PC-3 (cell line): Measurements from ENCODE around the gene CAMK4. TPM values are rescaled to one million over a fixed set of nuclear protein-coding genes. Genes with fewer than 3 reads are reported as not detected.

Source experiments
- ATAC-seq: fragments of 200-7000 bp; cut with Tn5 transposase; 2 replicates; pipeline ENCODE4 v1.9.1; 2020; ENCODE audit warnings: mild to moderate bottlenecking, moderate library complexity
- BruUV-seq: library from RNA; stranded (reverse); fragments of 400-500 nt; replicated peaks from 2 replicates; lab custom pipeline; 2021; lab: Mats Ljungman, UMichigan
- CTCF ChIA-PET: fragments of 300-600 bp; sonication (Branson Sonifier 250); formaldehyde crosslinking; loops from one replicate; lab custom pipeline; 2022; ENCODE audit warnings: antibody characterized with exemption; lab: Charles Lee
- POLR2A ChIA-PET: fragments of 300-600 bp; sonication (Branson Sonifier 250); formaldehyde crosslinking; loops from one replicate; lab custom pipeline; 2022; ENCODE audit warnings: antibody characterized with exemption; ENCODE audit not compliant: unreplicated experiment; lab: Charles Lee
- DNase-seq: peaks from one replicate; pipeline ENCODE4 v3.0.0-alpha.2; 2015
- H2AFZ ChIP-seq: fragments of 300-600 bp; sonication (generic); 2 replicates; pipeline ENCODE4 v1.6.0; 2016; ENCODE audit warnings: antibody characterized with exemption, low read length
- H3F3A ChIP-seq: fragments of 300-600 bp; sonication (generic); one replicate; pipeline ENCODE4 v1.6.0; 2017; ENCODE audit warnings: antibody characterized with exemption, low read length, control low read depth, mild to moderate bottlenecking; ENCODE audit not compliant: unreplicated experiment
- H3K27ac ChIP-seq: fragments of 300-600 bp; sonication (generic); 2 replicates; pipeline ENCODE4 v1.5.1; 2016; ENCODE audit warnings: mild to moderate bottlenecking, low read length
- H3K27me3 ChIP-seq: fragments of 300-600 bp; sonication (generic); 2 replicates; pipeline ENCODE4 v1.6.1; 2016; ENCODE audit warnings: low read length, mixed read lengths
- H3K36me3 ChIP-seq: fragments of 300-600 bp; sonication (generic); 2 replicates; pipeline ENCODE4 v1.6.1; 2016; ENCODE audit warnings: low read depth, mixed run types, low read length, mixed read lengths
- H3K4me1 ChIP-seq: fragments of 300-600 bp; sonication (generic); 2 replicates; pipeline ENCODE4 v1.5.1; 2016; ENCODE audit warnings: low read length; ENCODE audit not compliant: insufficient read depth
- H3K4me2 ChIP-seq: fragments of 300-600 bp; sonication (generic); 2 replicates; pipeline ENCODE4 v1.6.0; 2016; ENCODE audit warnings: low read length
- H3K4me3 ChIP-seq: fragments of 300-600 bp; sonication (generic); 2 replicates; pipeline ENCODE4 v1.5.1; 2016; ENCODE audit warnings: mild to moderate bottlenecking, low read length, mixed read lengths
- H3K79me2 ChIP-seq: fragments of 300-600 bp; sonication (generic); 2 replicates; pipeline ENCODE4 v1.6.1; 2017; ENCODE audit warnings: low read length, mixed read lengths
- H3K9ac ChIP-seq: fragments of 300-600 bp; sonication (generic); 2 replicates; pipeline ENCODE4 v1.6.0; 2016; ENCODE audit warnings: mild to moderate bottlenecking, low read length
- H3K9me2 ChIP-seq: fragments of 300-600 bp; sonication (generic); replicated peaks from 2 replicates; pipeline ENCODE4 v1.6.1; 2016; ENCODE audit warnings: mixed run types, low read length, mixed read lengths
- H3K9me3 ChIP-seq: fragments of 300-600 bp; sonication (generic); 2 replicates; pipeline ENCODE4 v1.6.1; 2016; ENCODE audit warnings: low read length, mixed read lengths
- H4K20me1 ChIP-seq: fragments of 300-600 bp; sonication (generic); 2 replicates; pipeline ENCODE4 v1.6.1; 2016; ENCODE audit warnings: low read length, mixed read lengths
- CTCF ChIP-seq: fragments of 300-600 bp; sonication (generic); conservative IDR thresholded peaks from 2 replicates; pipeline ENCODE4 v1.5.1; 2017; ENCODE audit warnings: antibody characterized with exemption, low read depth, mild to moderate bottlenecking, low read length
- EZH2 ChIP-seq: fragments of 300-600 bp; sonication (generic); IDR thresholded peaks from one replicate; pipeline ENCODE4 v1.6.1; 2017; ENCODE audit warnings: antibody characterized with exemption, mild to moderate bottlenecking, low read length; ENCODE audit not compliant: unreplicated experiment
- EZH2phosphoT487 ChIP-seq: fragments of 300-600 bp; sonication (generic); IDR thresholded peaks from 2 replicates; pipeline ENCODE4 v1.6.1; 2018; ENCODE audit warnings: mild to moderate bottlenecking, antibody characterized with exemption, low read length, borderline replicate concordance
- intact Hi-C: fragments of 100-400 bp; cut with micrococcal nuclease; formaldehyde crosslinking; loops from 2 replicates; pipeline ENCODE4 v1.9.0; 2023
- total RNA-seq: library from RNA; depleted of rRNA; stranded (reverse); fragments of >200 nt; gene quantifications from 2 replicates; pipeline ENCODE4 v1.2.3, GENCODE V29; 2014

The CAMK4 gene
- total RNA-seq, 1 experiment from 2014 or later: 0.55 TPM

GRCh38 chr5:111187079-111187478 is 37.1 kb upstream of the CAMK4 start:
- H2AFZ ChIP-seq: no peak overlapping the region
- peaks cover 39% of the 10 kb centered on the region for H3K27me3 ChIP-seq
- H3K9me2 ChIP-seq: no peaks in the 10 kb centered on the region
- H3K9ac ChIP-seq: no peak overlapping the region
- H3K27ac ChIP-seq: no peak overlapping the region
- H3K79me2 ChIP-seq: no peaks in the 10 kb centered on the region
- ChIA-PET CTCF (no interaction called here), POLR2A (no interaction called here)
- BruUV-seq: no TSS peak
- H4K20me1 ChIP-seq: no peaks in the 10 kb centered on the region
- DNase-seq (no peak), ATAC-seq (no peak)
- H3F3A ChIP-seq: no peaks in the 10 kb centered on the region
- TF ChIP-seq CTCF (no peak), EZH2phosphoT487 (no peak), EZH2 (no peak)
- no peaks in the 10 kb centered on the region for H3K4me1 ChIP-seq
- intact Hi-C loops: no loop called here
- H3K4me3 ChIP-seq: no peak overlapping the region
- no peak overlapping the region for H3K4me2 ChIP-seq
- no peaks in the 10 kb centered on the region for H3K36me3 ChIP-seq
- H3K9me3 ChIP-seq: no peaks in the 10 kb centered on the region

- Histone ChIP-seq H3K9ac (no peak overlapping the region), H3K4me3 (no peak overlapping the region), H4K20me1 (no peaks in the 10 kb centered on the region), H3K9me3 (no peaks in the 10 kb centered on the region), H3K27me3 (peaks cover 58% of the 10 kb centered on the region), H2AFZ (no peak overlapping the region), H3F3A (no peaks in the 10 kb centered on the region), H3K79me2 (no peaks in the 10 kb centered on the region), H3K36me3 (no peaks in the 10 kb centered on the region), H3K9me2 (no peaks in the 10 kb centered on the region), H3K27ac (no peak overlapping the region), H3K4me1 (no peaks in the 10 kb centered on the region), H3K4me2 (no peak overlapping the region)
- no TSS peak for BruUV-seq
- ATAC-seq (no peak), DNase-seq (no peak)
- intact Hi-C loops: no loop called here
- no peak for TF ChIP-seq CTCF
- TF ChIP-seq EZH2phosphoT487: no peak
- TF ChIP-seq EZH2: no peak
- ChIA-PET POLR2A (no interaction called here), CTCF (no interaction called here)
Measured at GRCh38 chr5:111194053-111194452, 30.1 kb upstream of the CAMK4 start.

- no peak for ATAC-seq
- no TSS peak for BruUV-seq
- CTCF ChIA-PET: no interaction called here
Measured at GRCh38 chr5:111194925-111195324, 29.3 kb upstream of the CAMK4 start.

More at GRCh38 chr5:111194925-111195324, 29.3 kb upstream of the CAMK4 start:
- POLR2A ChIA-PET: no interaction called here
- TF ChIP-seq EZH2: no peak
- no peaks in the 10 kb centered on the region for H4K20me1 ChIP-seq
- no peaks in the 10 kb centered on the region for H3K9me3 ChIP-seq
- H3K36me3 ChIP-seq: no peaks in the 10 kb centered on the region
- peaks cover 58% of the 10 kb centered on the region for H3K27me3 ChIP-seq
- H3K4me1 ChIP-seq: no peaks in the 10 kb centered on the region
- no peaks in the 10 kb centered on the region for H3F3A ChIP-seq
- H3K4me2 ChIP-seq: no peak overlapping the region
- no peaks in the 10 kb centered on the region for H3K79me2 ChIP-seq
- no peak overlapping the region for H3K27ac ChIP-seq
- no peaks in the 10 kb centered on the region for H3K9me2 ChIP-seq
- intact Hi-C loops: no loop called here
- H2AFZ ChIP-seq: no peak overlapping the region
- no peak for DNase-seq
- no peak overlapping the region for H3K9ac ChIP-seq
- H3K4me3 ChIP-seq: no peak overlapping the region
